Keratinocyte (primary cell): ENCODE measurements around the gene ACP6. TPM values are rescaled to one million over a fixed set of nuclear protein-coding genes. Genes with fewer than 3 reads are reported as not detected.

Experiments used
- DNase-seq: peaks from one replicate; pipeline ENCODE4 v3.0.0-alpha.2; 2011; ENCODE audit warnings: low read depth, missing footprints, low spot score
- FAIRE-seq: peaks from 2 replicates; lab custom pipeline; 2011; peaks lifted over from hg19 to GRCh38; lab: Jason Lieb, UNC
- H2AFZ ChIP-seq: 2 replicates; pipeline ENCODE4 v1.6.0; 2012; ENCODE audit warnings: low read length, control low read depth, inconsistent platforms; ENCODE audit not compliant: control insufficient read depth
- H3K27ac ChIP-seq: 2 replicates; pipeline ENCODE4 v1.5.1; 2011; ENCODE audit warnings: low read length; ENCODE audit not compliant: control insufficient read depth, insufficient read depth
- H3K27me3 ChIP-seq: 3 replicates; pipeline ENCODE4 v1.6.0; 2011; ENCODE audit warnings: low read length; ENCODE audit not compliant: control insufficient read depth, insufficient read depth; ENCODE audit errors: extremely low read depth
- H3K36me3 ChIP-seq, 2 experiments: 2 replicates in 1 of 2; 3 replicates in 1 of 2; pipeline ENCODE4 v1.5.1; 2011; ENCODE audit warnings: low read length in 2 of 2, mild to moderate bottlenecking in 1 of 2; ENCODE audit not compliant: control insufficient read depth in 2 of 2, insufficient read depth in 2 of 2; ENCODE audit errors: extremely low read depth in 1 of 2
- H3K4me1 ChIP-seq: 3 replicates; pipeline ENCODE4 v1.5.1; 2011; ENCODE audit warnings: low read length; ENCODE audit not compliant: control insufficient read depth, insufficient read depth; ENCODE audit errors: extremely low read depth
- H3K4me2 ChIP-seq: 3 replicates; pipeline ENCODE4 v1.6.0; 2011; ENCODE audit warnings: low read depth, low read length; ENCODE audit not compliant: control insufficient read depth, insufficient read depth; ENCODE audit errors: extremely low read depth
- H3K4me3 ChIP-seq, 3 experiments: fragments of 200-600 bp in 1 of 3; sonication (generic) in 1 of 3; 2 replicates in 2 of 3; 3 replicates in 1 of 3; pipeline ENCODE4 v1.5.1; 2011 to 2016; ENCODE audit warnings: low read length in 3 of 3, mild to moderate bottlenecking in 3 of 3, control low read depth in 2 of 3, inconsistent platforms in 1 of 3, low read depth in 1 of 3, mixed read lengths in 1 of 3, mixed run types in 1 of 3, moderate library complexity in 1 of 3; ENCODE audit not compliant: control insufficient read depth in 2 of 3, insufficient read depth in 2 of 3; ENCODE audit errors: extremely low read depth in 1 of 3
- H3K79me2 ChIP-seq: 2 replicates; pipeline ENCODE4 v1.6.0; 2012; ENCODE audit warnings: low read length; ENCODE audit not compliant: control insufficient read depth, insufficient read depth
- H3K9ac ChIP-seq: 3 replicates; pipeline ENCODE4 v1.6.0; 2011; ENCODE audit warnings: low read length; ENCODE audit not compliant: control insufficient read depth, insufficient read depth; ENCODE audit errors: extremely low read depth
- H3K9me1 ChIP-seq: 3 replicates; pipeline ENCODE4 v1.6.0; 2011; ENCODE audit warnings: low read length; ENCODE audit not compliant: control insufficient read depth, insufficient read depth; ENCODE audit errors: extremely low read depth
- H3K9me3 ChIP-seq: 2 replicates; pipeline ENCODE4 v1.5.1; 2012; ENCODE audit warnings: low read depth, low read length; ENCODE audit not compliant: control insufficient read depth
- H4K20me1 ChIP-seq: 3 replicates; pipeline ENCODE4 v1.6.0; 2011; ENCODE audit warnings: low read length; ENCODE audit not compliant: control insufficient read depth, insufficient read depth; ENCODE audit errors: extremely low read depth
- CTCF ChIP-seq, 3 experiments: IDR thresholded peaks in 1 of 3; conservative IDR thresholded peaks in 1 of 3; optimal IDR thresholded peaks in 1 of 3; 2 replicates in 2 of 3; 3 replicates in 1 of 3; pipeline versions ENCODE3 to v1.5.1; 2011; ENCODE audit warnings: low read length in 3 of 3, mild to moderate bottlenecking in 3 of 3, moderate library complexity in 2 of 3, control low read depth in 1 of 3, inconsistent platforms in 1 of 3; ENCODE audit not compliant: insufficient read depth in 2 of 3; ENCODE audit errors: extremely low read depth in 1 of 3
- EZH2 ChIP-seq: IDR thresholded peaks from one replicate; pipeline ENCODE4 v1.6.1; 2012; ENCODE audit warnings: inconsistent platforms, mild to moderate bottlenecking, low read length, moderate library complexity
- dilution Hi-C: fragments of 300-500 bp; cut with MboI; formaldehyde crosslinking; loops from one replicate; pipeline ENCODE4 v1.7.0; 2020; ENCODE audit warnings: low sequenced_read_pairs; ENCODE audit not compliant: extremely low pct_ligation_motif_present
- polyA plus RNA-seq, 5 experiments: library from polyadenylated mRNA; depleted of rRNA in 3 of 5; stranded (reverse) in 3 of 5; stranded (forward) in 1 of 5; unstranded in 1 of 5; fragments of >200 nt; gene quantifications; 1 replicate in 1 of 5; 2 replicates in 3 of 5; 3 replicates in 1 of 5; pipeline versions ENCODE4 v1.2.1 to v1.2.3, GENCODE V29; 2011 to 2012; ENCODE audit warnings: missing spikeins in 2 of 5, low read depth in 1 of 5, low replicate concordance in 1 of 5

Gene ACP6
- polyA plus RNA-seq, 1 donor (not counting 4 experiments of a cell fraction or from before 2014, with no cell fraction given), result 7.4 TPM

GRCh38 chr1:147651466-147651865 lies 18.9 kb downstream of the ACP6 start:
- no peaks in the 10 kb centered on the region for H3K4me1 ChIP-seq
- FAIRE-seq, result no peak

GRCh38 chr1:147648933-147649332 lies 21.4 kb downstream of the ACP6 start:
- no peaks in the 10 kb centered on the region for H3K9me1 ChIP-seq
- TF ChIP-seq CTCF (optimal IDR thresholded peaks at IDR 0.05 in 1 of 3, IDR thresholded peaks at IDR 0.05 in 1 of 3, conservative IDR thresholded peaks at IDR 0.05 in 1 of 3; ENCODE audit: extremely low read depth in 1 of 3, insufficient read depth in 2 of 3, low read length in 3 of 3), result no peak
- TF ChIP-seq EZH2, result no peak
- H3K9me3 ChIP-seq, result no peaks in the 10 kb centered on the region
- H3K36me3 ChIP-seq, result peaks cover 4 to 17% of the 10 kb centered on the region in 2 experiments
- no peaks in the 10 kb centered on the region for H3K79me2 ChIP-seq
- H3K4me1 ChIP-seq, result no peaks in the 10 kb centered on the region
- no peak overlapping the region for H3K4me2 ChIP-seq
- no peak overlapping the region for H3K4me3 ChIP-seq
- H3K27ac ChIP-seq, result no peak overlapping the region
- no peak for FAIRE-seq
- no peak overlapping the region for H2AFZ ChIP-seq
- dilution Hi-C loops, result no loop called here
- no peaks in the 10 kb centered on the region for H3K27me3 ChIP-seq
- no peak for DNase-seq
- H4K20me1 ChIP-seq, result no peaks in the 10 kb centered on the region
- no peak overlapping the region for H3K9ac ChIP-seq

More at GRCh38 chr1:147651466-147651865, 18.9 kb downstream of the ACP6 start:
- DNase-seq, result no peak
- no peak overlapping the region for H3K27ac ChIP-seq
- H3K79me2 ChIP-seq, result no peaks in the 10 kb centered on the region
- H3K9ac ChIP-seq, result no peak overlapping the region
- TF ChIP-seq CTCF (optimal IDR thresholded peaks at IDR 0.05 in 1 of 3, IDR thresholded peaks at IDR 0.05 in 1 of 3, conservative IDR thresholded peaks at IDR 0.05 in 1 of 3; ENCODE audit: extremely low read depth in 1 of 3, insufficient read depth in 2 of 3, low read length in 3 of 3) (no peak), EZH2 (no peak)
- H3K27me3 ChIP-seq, result no peaks in the 10 kb centered on the region
- H3K9me3 ChIP-seq, result no peaks in the 10 kb centered on the region
- H4K20me1 ChIP-seq, result no peaks in the 10 kb centered on the region
- H3K4me3 ChIP-seq, result no peak overlapping the region
- peaks cover 4 to 21% of the 10 kb centered on the region in 2 experiments for H3K36me3 ChIP-seq
- H3K4me2 ChIP-seq, result no peak overlapping the region
- no peak overlapping the region for H2AFZ ChIP-seq
- no peaks in the 10 kb centered on the region for H3K9me1 ChIP-seq
- dilution Hi-C loops, result no loop called here
